B cell (primary cell): ENCODE measurements around the gene HOXD12. TPM values are rescaled to one million over a fixed set of nuclear protein-coding genes. Genes with fewer than 3 reads are reported as not detected.
A peak's percentile ranks its signal among the peaks of the same experiment; 100 is the strongest.

Experiments used
- ATAC-seq: fragments of 200-7000 bp; cut with Tn5 transposase; one replicate; pipeline ENCODE4 v1.10.0; 2021; ENCODE audit warnings: low read depth, mild to moderate bottlenecking, moderate number of reproducible peaks, moderate library complexity
- CTCF ChIA-PET: fragments of 350-600 bp; sonication (Branson Sonifier 250); formaldehyde crosslinking; loops from one replicate; lab custom pipeline; 2021; ENCODE audit warnings: antibody characterized with exemption, inconsistent platforms; lab: Charles Lee
- POLR2A ChIA-PET: fragments of 350-600 bp; sonication (Branson Sonifier 250); formaldehyde crosslinking; loops from one replicate; lab custom pipeline; 2021; ENCODE audit warnings: antibody characterized with exemption; lab: Charles Lee
- DNase-seq: peaks from one replicate; pipeline ENCODE4 v3.0.0; 2013
- H2AFZ ChIP-seq: 2 replicates; pipeline ENCODE4 v1.6.1; 2012; ENCODE audit warnings: mild to moderate bottlenecking, low read depth, low read length; ENCODE audit not compliant: insufficient read depth, poor library complexity, severe bottlenecking
- H3K27ac ChIP-seq, 2 donors: 1 replicate in 1 of 2; 2 replicates in 1 of 2; pipeline ENCODE4 v1.5.1; 2012 to 2013; ENCODE audit warnings: low read length in 2 of 2, mild to moderate bottlenecking in 2 of 2, moderate library complexity in 1 of 2
- H3K27me3 ChIP-seq, 4 experiments: fragments of 200-600 bp in 1 of 4; sonication (generic) in 1 of 4; replicated peaks in 1 of 4; 1 replicate in 2 of 4; 2 replicates in 2 of 4; pipeline versions ENCODE4 v1.6.1 to v1.7.0; 2013 to 2016; ENCODE audit warnings: low read length in 3 of 4, mild to moderate bottlenecking in 2 of 4, mixed read lengths in 1 of 4, moderate library complexity in 1 of 4; ENCODE audit not compliant: insufficient read depth in 4 of 4, control insufficient read depth in 3 of 4; ENCODE audit errors: control extremely low read depth in 1 of 4
- H3K36me3 ChIP-seq, 2 experiments: replicated peaks in 1 of 2; 1 replicate in 1 of 2; 2 replicates in 1 of 2; pipeline versions ENCODE4 v1.6.1 to v1.7.1; 2013; ENCODE audit warnings: low read length in 1 of 2; ENCODE audit not compliant: insufficient read depth in 2 of 2, control insufficient read depth in 1 of 2; ENCODE audit errors: control extremely low read depth in 1 of 2, extremely low read depth in 1 of 2
- H3K4me1 ChIP-seq, 2 donors: fragments of 200-600 bp in 1 of 2; sonication (generic) in 1 of 2; 1 replicate in 1 of 2; 2 replicates in 1 of 2; pipeline versions ENCODE4 v1.5.1 to v1.6.1; 2013 to 2017; ENCODE audit warnings: low read length in 2 of 2; ENCODE audit not compliant: control insufficient read depth in 2 of 2, insufficient read depth in 2 of 2
- H3K4me2 ChIP-seq: replicated peaks from 2 replicates; pipeline ENCODE3; 2012; ENCODE audit warnings: mild to moderate bottlenecking, low read depth, low read length; ENCODE audit not compliant: poor library complexity, severe bottlenecking
- H3K4me3 ChIP-seq, 5 experiments: fragments of 200-600 bp in 1 of 5; sonication (generic) in 1 of 5; 1 replicate in 3 of 5; 2 replicates in 2 of 5; pipeline versions ENCODE4 v1.5.1 to v1.7.0; 2011 to 2016; ENCODE audit warnings: low read length in 4 of 5, mild to moderate bottlenecking in 4 of 5, low read depth in 2 of 5, control low read depth in 1 of 5, moderate library complexity in 1 of 5; ENCODE audit not compliant: insufficient read depth in 1 of 5; ENCODE audit errors: control extremely low read depth in 1 of 5, extremely low read depth in 1 of 5
- H3K79me2 ChIP-seq: fragments of 200-600 bp; sonication (generic); one replicate; pipeline ENCODE4 v1.6.0; 2016; ENCODE audit warnings: low read length; ENCODE audit not compliant: control insufficient read depth, insufficient read depth
- H3K9ac ChIP-seq: fragments of 200-600 bp; sonication (generic); 2 replicates; pipeline ENCODE4 v1.6.1; 2017; ENCODE audit warnings: mild to moderate bottlenecking, low read length, moderate library complexity
- H3K9me3 ChIP-seq, 3 donors: one replicate each; pipeline versions ENCODE4 v1.6.1 to v1.7.1; 2013; ENCODE audit warnings: low read length in 2 of 3; ENCODE audit not compliant: control insufficient read depth in 2 of 3, insufficient read depth in 1 of 3; ENCODE audit errors: control extremely low read depth in 1 of 3
- H4K20me1 ChIP-seq: 2 replicates; pipeline ENCODE4 v1.6.0; 2012; ENCODE audit warnings: mild to moderate bottlenecking, low read length; ENCODE audit not compliant: insufficient read depth, control insufficient read depth, poor library complexity, severe bottlenecking
- H3K27ac Mint-ChIP-seq: one replicate; pipeline ENCODE4 v1.8.0; 2021; ENCODE audit warnings: mixed read lengths
- H3K27me3 Mint-ChIP-seq: one replicate; pipeline ENCODE4 v1.8.0; 2021; ENCODE audit warnings: mixed read lengths
- H3K4me1 Mint-ChIP-seq: one replicate; pipeline ENCODE4 v1.8.0; 2021; ENCODE audit warnings: mixed read lengths
- H3K4me3 Mint-ChIP-seq: one replicate; pipeline ENCODE4 v1.8.0; 2021; ENCODE audit warnings: mixed read lengths
- H3K9me3 Mint-ChIP-seq: one replicate; pipeline ENCODE4 v1.8.0; 2022; ENCODE audit warnings: mixed read lengths; ENCODE audit not compliant: insufficient read depth
- EZH2 ChIP-seq: IDR thresholded peaks from 2 replicates; pipeline ENCODE4 v1.6.1; 2012; ENCODE audit warnings: borderline replicate concordance, low read depth, mild to moderate bottlenecking, moderate library complexity, low read length; ENCODE audit not compliant: insufficient read depth, poor library complexity, severe bottlenecking
- WGBS: methylation state at CpG from one replicate; pipeline ENCODE4 v1.1.5; 2013; ENCODE audit warnings: missing lambda C conversion rate; ENCODE audit not compliant: insufficient coverage; 5-methylcytosine and 5-hydroxymethylcytosine counted together
- intact Hi-C: fragments of 100-400 bp; cut with micrococcal nuclease; formaldehyde crosslinking; loops from one replicate; pipeline ENCODE4 v1.10.0; 2022
- polyA plus RNA-seq: library from polyadenylated mRNA; depleted of rRNA; stranded (reverse); fragments of >200 nt; gene quantifications from 2 replicates; pipeline ENCODE4 v1.2.3, GENCODE V29; 2012
- total RNA-seq, 2 donors: library from RNA; stranded (reverse); fragments of 120-200 nt in 1 of 2; gene quantifications; 1 replicate in 1 of 2; 2 replicates in 1 of 2; pipeline versions ENCODE4 v1.2.3 to v1.2.4, GENCODE V29; 2013 to 2022
- TF ChIP-seq, protein P1 (sequence below): fragments of 200-600 bp; IDR thresholded peaks from one replicate; pipeline ENCODE4 v1.8.0; 2022; ENCODE audit warnings: antibody characterized with exemption, mild to moderate bottlenecking

The HOXD12 gene
- total and polyA plus RNA-seq, 2 donors (not counting 1 experiment from before 2014, with no cell fraction given) = not detected

DNA sequence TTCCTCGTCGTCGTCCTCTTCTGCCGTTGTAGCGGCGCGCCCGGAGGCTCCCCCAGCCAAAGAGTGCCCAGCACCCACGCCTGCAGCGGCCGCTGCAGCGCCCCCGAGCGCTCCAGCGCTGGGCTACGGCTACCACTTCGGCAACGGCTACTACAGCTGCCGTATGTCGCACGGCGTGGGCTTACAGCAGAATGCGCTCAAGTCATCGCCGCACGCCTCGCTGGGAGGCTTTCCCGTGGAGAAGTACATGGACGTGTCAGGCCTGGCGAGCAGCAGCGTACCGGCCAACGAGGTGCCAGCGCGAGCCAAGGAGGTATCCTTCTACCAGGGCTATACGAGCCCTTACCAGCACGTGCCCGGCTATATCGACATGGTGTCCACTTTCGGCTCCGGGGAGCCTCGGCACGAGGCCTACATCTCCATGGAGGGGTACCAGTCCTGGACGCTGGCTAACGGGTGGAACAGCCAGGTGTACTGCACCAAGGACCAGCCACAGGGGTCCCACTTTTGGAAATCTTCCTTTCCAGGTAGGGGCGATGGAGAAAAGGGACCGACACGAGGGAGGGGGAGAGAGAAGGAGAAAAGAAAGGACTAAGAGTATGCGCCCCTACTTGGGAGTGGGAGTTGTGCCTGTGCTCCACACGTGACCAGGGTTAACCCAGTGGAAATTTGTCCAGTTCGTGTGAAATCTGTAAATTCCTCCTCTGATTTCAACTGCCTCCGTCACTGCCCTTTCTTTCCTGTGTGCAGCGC, 6.3 kb upstream of the HOXD12 start:
- CTCF ChIA-PET = interaction anchor here (1.9 kb wide), 1 partner anchor 39 kb away, joined by 5 read pairs; no protein-coding TSS in a partner anchor
- POLR2A ChIA-PET = no interaction called here
- peak overlapping the region; percentile 50 for H3K4me3 Mint-ChIP-seq

More for the DNA sequence above, 6.3 kb upstream of the HOXD12 start:
- Histone ChIP-seq H3K36me3 (no peaks in the 10 kb centered on the region), H3K27me3 (peaks cover 0 to 89% (median 82%) of the 10 kb centered on the region in 4 experiments), H2AFZ (no peak overlapping the region), H3K9ac (no peak overlapping the region), H3K27ac (no peak overlapping the region), H3K4me1 (peaks cover 28 to 34% of the 10 kb centered on the region in 2 donors), H3K9me3 (peaks cover 1 to 39% (median 6%) of the 10 kb centered on the region in 3 donors), H3K4me3 (no peak overlapping the region), H3K79me2 (no peaks in the 10 kb centered on the region), H4K20me1 (no peaks in the 10 kb centered on the region), H3K4me2 (peak overlapping the region; percentile 48)
- no peak for ATAC-seq
- peaks cover 83% of the 10 kb centered on the region for H3K27me3 Mint-ChIP-seq
- TF ChIP-seq EZH2 = peak; percentile 16
- TF ChIP-seq, protein P1, sequence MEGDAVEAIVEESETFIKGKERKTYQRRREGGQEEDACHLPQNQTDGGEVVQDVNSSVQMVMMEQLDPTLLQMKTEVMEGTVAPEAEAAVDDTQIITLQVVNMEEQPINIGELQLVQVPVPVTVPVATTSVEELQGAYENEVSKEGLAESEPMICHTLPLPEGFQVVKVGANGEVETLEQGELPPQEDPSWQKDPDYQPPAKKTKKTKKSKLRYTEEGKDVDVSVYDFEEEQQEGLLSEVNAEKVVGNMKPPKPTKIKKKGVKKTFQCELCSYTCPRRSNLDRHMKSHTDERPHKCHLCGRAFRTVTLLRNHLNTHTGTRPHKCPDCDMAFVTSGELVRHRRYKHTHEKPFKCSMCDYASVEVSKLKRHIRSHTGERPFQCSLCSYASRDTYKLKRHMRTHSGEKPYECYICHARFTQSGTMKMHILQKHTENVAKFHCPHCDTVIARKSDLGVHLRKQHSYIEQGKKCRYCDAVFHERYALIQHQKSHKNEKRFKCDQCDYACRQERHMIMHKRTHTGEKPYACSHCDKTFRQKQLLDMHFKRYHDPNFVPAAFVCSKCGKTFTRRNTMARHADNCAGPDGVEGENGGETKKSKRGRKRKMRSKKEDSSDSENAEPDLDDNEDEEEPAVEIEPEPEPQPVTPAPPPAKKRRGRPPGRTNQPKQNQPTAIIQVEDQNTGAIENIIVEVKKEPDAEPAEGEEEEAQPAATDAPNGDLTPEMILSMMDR = no peak
- H3K4me1 Mint-ChIP-seq = peaks cover 32% of the 10 kb centered on the region
- WGBS = 10% methylated on average over 53 of the region's 53 CpGs
- peak; percentile 50 for DNase-seq
- intact Hi-C loops = loop anchor here (10.0 kb wide), 1 partner anchor 1759 kb away; the partner anchor contains the start of gene SP9
- H3K9me3 Mint-ChIP-seq = peaks cover 3% of the 10 kb centered on the region
- peak overlapping the region; percentile 59 for H3K27ac Mint-ChIP-seq
